Stomach (tissue), 4 donors: ENCODE measurements around the gene SYNGR3.

Experiments
- POLR2A ChIP-seq, 4 donors: fragments of 450-650 bp; IDR thresholded peaks; one replicate each; pipeline ENCODE4 v1.6.1; 2016; ENCODE audit warnings: antibody characterized with exemption in 4 of 4, control low read depth in 2 of 4, mild to moderate bottlenecking in 1 of 4, moderate library complexity in 1 of 4
- POLR2AphosphoS5 ChIP-seq, 3 donors: sonication (generic); formaldehyde crosslinking; IDR thresholded peaks; one replicate each; pipeline ENCODE4 v1.6.1; 2016; ENCODE audit warnings: antibody characterized with exemption in 3 of 3
- TF ChIP-seq, protein P1 (sequence below), 7 experiments: fragments of 450-650 bp in 4 of 7; fragments of 200-600 bp in 3 of 7; sonication (generic) in 3 of 7; IDR thresholded peaks; one replicate each; pipeline ENCODE4 v1.5.1; 2016 to 2019; ENCODE audit warnings: antibody characterized with exemption in 7 of 7, control low read depth in 2 of 7, mild to moderate bottlenecking in 1 of 7

DNA sequence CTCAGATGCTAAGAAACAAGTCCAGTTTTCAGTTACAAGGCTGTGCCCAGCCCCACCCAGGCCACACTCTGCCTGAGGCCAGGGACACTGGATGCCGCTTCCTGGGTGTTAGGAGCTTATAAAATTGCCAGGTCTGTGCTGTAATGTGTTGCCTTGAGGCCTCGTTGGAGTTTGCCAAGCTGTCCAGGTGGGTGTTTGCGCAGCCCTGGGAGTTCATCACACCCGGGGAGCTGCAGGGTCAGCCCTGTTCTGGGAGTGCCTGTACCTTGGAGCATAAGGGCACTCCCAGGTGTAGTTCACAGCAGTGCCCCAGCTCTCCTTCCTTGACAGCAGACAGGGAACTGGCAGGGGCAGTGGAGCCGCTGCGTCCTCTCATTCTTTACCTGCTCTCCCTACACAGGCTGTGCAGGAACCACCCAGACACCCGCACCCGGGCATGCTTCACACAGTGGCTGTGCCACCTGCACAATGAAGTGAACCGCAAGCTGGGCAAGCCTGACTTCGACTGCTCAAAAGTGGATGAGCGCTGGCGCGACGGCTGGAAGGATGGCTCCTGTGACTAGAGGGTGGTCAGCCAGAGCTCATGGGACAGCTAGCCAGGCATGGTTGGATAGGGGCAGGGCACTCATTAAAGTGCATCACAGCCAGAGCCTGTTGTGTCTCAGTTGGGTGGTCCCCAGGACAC lies 4.2 kb upstream of the SYNGR3 start:
- TF ChIP-seq POLR2AphosphoS5 (IDR thresholded peaks at IDR 0.05) (no peak), POLR2A (IDR thresholded peaks at IDR 0.05) (no peak)
- TF ChIP-seq, protein P1, sequence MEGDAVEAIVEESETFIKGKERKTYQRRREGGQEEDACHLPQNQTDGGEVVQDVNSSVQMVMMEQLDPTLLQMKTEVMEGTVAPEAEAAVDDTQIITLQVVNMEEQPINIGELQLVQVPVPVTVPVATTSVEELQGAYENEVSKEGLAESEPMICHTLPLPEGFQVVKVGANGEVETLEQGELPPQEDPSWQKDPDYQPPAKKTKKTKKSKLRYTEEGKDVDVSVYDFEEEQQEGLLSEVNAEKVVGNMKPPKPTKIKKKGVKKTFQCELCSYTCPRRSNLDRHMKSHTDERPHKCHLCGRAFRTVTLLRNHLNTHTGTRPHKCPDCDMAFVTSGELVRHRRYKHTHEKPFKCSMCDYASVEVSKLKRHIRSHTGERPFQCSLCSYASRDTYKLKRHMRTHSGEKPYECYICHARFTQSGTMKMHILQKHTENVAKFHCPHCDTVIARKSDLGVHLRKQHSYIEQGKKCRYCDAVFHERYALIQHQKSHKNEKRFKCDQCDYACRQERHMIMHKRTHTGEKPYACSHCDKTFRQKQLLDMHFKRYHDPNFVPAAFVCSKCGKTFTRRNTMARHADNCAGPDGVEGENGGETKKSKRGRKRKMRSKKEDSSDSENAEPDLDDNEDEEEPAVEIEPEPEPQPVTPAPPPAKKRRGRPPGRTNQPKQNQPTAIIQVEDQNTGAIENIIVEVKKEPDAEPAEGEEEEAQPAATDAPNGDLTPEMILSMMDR (IDR thresholded peaks at IDR 0.05), result no peak
